Naive thymus-derived CD4-positive, alpha-beta T cell (primary cell): ENCODE results near the gene AGO1. TPM values are rescaled to one million over a fixed set of nuclear protein-coding genes. Genes with fewer than 3 reads are reported as not detected.

Experiments
- ATAC-seq: fragments of 150-1000 bp; cut with Tn5 transposase; 2 replicates; pipeline ENCODE4 v1.10.0; 2021; ENCODE audit warnings: mild to moderate bottlenecking, moderate library complexity
- CTCF ChIA-PET: fragments of 350-600 bp; sonication (Branson Sonifier 250); formaldehyde crosslinking; loops from one replicate; lab custom pipeline; 2021; ENCODE audit warnings: antibody characterized with exemption; lab: Charles Lee
- POLR2A ChIA-PET: fragments of 350-600 bp; sonication (Branson Sonifier 250); formaldehyde crosslinking; loops from one replicate; lab custom pipeline; 2021; ENCODE audit warnings: antibody characterized with exemption, inconsistent platforms; lab: Charles Lee
- DNase-seq, 9 donors: peaks; one replicate each; pipeline versions ENCODE4 v3.0.0 to v3.0.0-alpha.2; 2020 to 2022; ENCODE audit warnings: mixed read lengths in 1 of 9
- H3K27ac ChIP-seq: one replicate; pipeline ENCODE4 v1.7.0; 2013; ENCODE audit warnings: mild to moderate bottlenecking, low read depth, low read length, moderate library complexity
- H3K27me3 ChIP-seq, 2 donors: one replicate each; pipeline ENCODE4 v1.7.0; 2013; ENCODE audit warnings: low read length in 2 of 2, mild to moderate bottlenecking in 2 of 2, moderate library complexity in 2 of 2; ENCODE audit not compliant: control insufficient read depth in 2 of 2, insufficient read depth in 2 of 2
- H3K36me3 ChIP-seq, 3 experiments: 1 replicate in 2 of 3; 2 replicates in 1 of 3; pipeline ENCODE4 v1.7.0; 2013; ENCODE audit warnings: low read length in 3 of 3, mild to moderate bottlenecking in 3 of 3, moderate library complexity in 1 of 3; ENCODE audit not compliant: insufficient read depth in 3 of 3, control insufficient read depth in 2 of 3
- H3K4me1 ChIP-seq, 2 donors: one replicate each; pipeline ENCODE4 v1.7.0; 2013; ENCODE audit warnings: low read length in 2 of 2, mild to moderate bottlenecking in 2 of 2, moderate library complexity in 1 of 2; ENCODE audit not compliant: control insufficient read depth in 2 of 2, insufficient read depth in 2 of 2
- H3K4me3 ChIP-seq: 2 replicates; pipeline ENCODE4 v1.7.0; 2013; ENCODE audit warnings: mild to moderate bottlenecking, low read length
- H3K9me3 ChIP-seq, 3 experiments: 1 replicate in 2 of 3; 2 replicates in 1 of 3; pipeline ENCODE4 v1.7.0; 2013; ENCODE audit warnings: low read length in 3 of 3; ENCODE audit not compliant: control insufficient read depth in 2 of 3
- H3K27ac Mint-ChIP-seq, 9 donors: one replicate each; pipeline ENCODE4 v1.8.0; 2020 to 2022; ENCODE audit warnings: mixed read lengths in 9 of 9, mild to moderate bottlenecking in 8 of 9, moderate library complexity in 5 of 9, inconsistent platforms in 2 of 9
- H3K27me3 Mint-ChIP-seq, 5 donors: one replicate each; pipeline ENCODE4 v1.8.0; 2021 to 2022; ENCODE audit warnings: mixed read lengths in 5 of 5, mild to moderate bottlenecking in 1 of 5
- H3K36me3 Mint-ChIP-seq, 5 donors: one replicate each; pipeline ENCODE4 v1.8.0; 2020 to 2022; ENCODE audit warnings: mixed read lengths in 5 of 5, mild to moderate bottlenecking in 3 of 5, inconsistent platforms in 1 of 5
- H3K4me1 Mint-ChIP-seq, 7 donors: one replicate each; pipeline ENCODE4 v1.8.0; 2020 to 2022; ENCODE audit warnings: mixed read lengths in 7 of 7, mild to moderate bottlenecking in 3 of 7, inconsistent platforms in 1 of 7
- H3K4me3 Mint-ChIP-seq, 10 donors: one replicate each; pipeline ENCODE4 v1.8.0; 2020 to 2022; ENCODE audit warnings: mild to moderate bottlenecking in 10 of 10, mixed read lengths in 10 of 10, moderate library complexity in 6 of 10, inconsistent platforms in 2 of 10
- H3K9me3 Mint-ChIP-seq, 11 donors: one replicate each; pipeline ENCODE4 v1.8.0; 2020 to 2022; ENCODE audit warnings: mixed read lengths in 11 of 11, mild to moderate bottlenecking in 4 of 11, inconsistent platforms in 1 of 11, moderate library complexity in 1 of 11
- intact Hi-C, 2 donors: fragments of 100-400 bp; cut with micrococcal nuclease; formaldehyde crosslinking; loops; one replicate each; pipeline ENCODE4 v1.15.1; 2023
- polyA plus RNA-seq, 2 donors: library from polyadenylated mRNA; unstranded; fragments of 300-500 nt; fragmentation: Illumina TruSeq; gene quantifications; one replicate each; pipeline ENCODE4 v1.2.3, GENCODE V29; 2021
- total RNA-seq, 6 experiments: library from RNA in 5 of 6; stranded (reverse) in 5 of 6; gene quantifications; 1 replicate in 5 of 6; 2 replicates in 1 of 6; pipeline ENCODE4 v1.2.3 and lab custom pipeline; 2021 to 2026

AGO1 gene
- total and polyA plus RNA-seq, 7 experiments from 2014 or later, result 8.9 to 28.0 (median 26.8) TPM

GRCh38 chr1:35893051-35893879, 10.3 kb downstream of the AGO1 start:
- H3K36me3 ChIP-seq, result peaks cover 13 to 78% (median 25%) of the 10 kb centered on the region in 3 experiments

GRCh38 chr1:35894183-35894582, 11.2 kb downstream of the AGO1 start:
- Mint-ChIP-seq H3K36me3 (peaks cover 9 to 53% (median 22%) of the 10 kb centered on the region in 5 donors), H3K27ac (peak overlapping the region in 3 of 9 donors; percentile 5 to 70 (median 58)), H3K4me1 (peaks cover 0 to 6% (median 0%) of the 10 kb centered on the region in 7 donors), H3K9me3 (no peaks in the 10 kb centered on the region), H3K4me3 (no peak overlapping the region), H3K27me3 (no peaks in the 10 kb centered on the region)
- peaks cover 16 to 79% (median 25%) of the 10 kb centered on the region in 3 experiments for H3K36me3 ChIP-seq
- no peaks in the 10 kb centered on the region for H3K27me3 ChIP-seq
- no peaks in the 10 kb centered on the region for H3K9me3 ChIP-seq
- no peak overlapping the region for H3K27ac ChIP-seq
- CTCF ChIA-PET, result no interaction called here
- no peaks in the 10 kb centered on the region for H3K4me1 ChIP-seq
- H3K4me3 ChIP-seq, result no peak overlapping the region
- peak; percentile 94 for ATAC-seq
- POLR2A ChIA-PET, result no interaction called here
- intact Hi-C loops, result no loop called here
- DNase-seq, result no peak

More at GRCh38 chr1:35893051-35893879, 10.3 kb downstream of the AGO1 start:
- H3K27ac Mint-ChIP-seq, result no peak overlapping the region
- H3K27ac ChIP-seq, result no peak overlapping the region
- H3K9me3 ChIP-seq, result no peaks in the 10 kb centered on the region
- no peaks in the 10 kb centered on the region for H3K27me3 ChIP-seq
- H3K36me3 Mint-ChIP-seq, result peaks cover 9 to 53% (median 20%) of the 10 kb centered on the region in 5 donors
- POLR2A ChIA-PET, result no interaction called here
- H3K4me1 Mint-ChIP-seq, result peaks cover 0 to 11% (median 4%) of the 10 kb centered on the region in 7 donors
- no peak overlapping the region for H3K4me3 ChIP-seq
- H3K4me1 ChIP-seq, result no peaks in the 10 kb centered on the region
- H3K9me3 Mint-ChIP-seq, result no peaks in the 10 kb centered on the region
- H3K27me3 Mint-ChIP-seq, result no peaks in the 10 kb centered on the region
- CTCF ChIA-PET, result interaction anchor here (0.7 kb wide), 1 partner anchor 18 kb away, joined by 3 read pairs; no protein-coding TSS in a partner anchor
- ATAC-seq, result no peak
- no peak overlapping the region for H3K4me3 Mint-ChIP-seq
- DNase-seq, result no peak
- intact Hi-C loops, result no loop called here

- no peaks in the 10 kb centered on the region for H3K27me3 Mint-ChIP-seq
- H3K4me1 Mint-ChIP-seq, result peaks cover 0 to 6% (median 0%) of the 10 kb centered on the region in 7 donors
- ATAC-seq, result peak; percentile 45
- Histone ChIP-seq H3K27me3 (no peaks in the 10 kb centered on the region), H3K4me1 (no peaks in the 10 kb centered on the region), H3K36me3 (peaks cover 18 to 83% (median 25%) of the 10 kb centered on the region in 3 experiments), H3K4me3 (no peak overlapping the region), H3K9me3 (no peaks in the 10 kb centered on the region), H3K27ac (no peak overlapping the region)
- intact Hi-C loops, result no loop called here
- no peak for DNase-seq
- ChIA-PET POLR2A (no interaction called here), CTCF (no interaction called here)
- H3K27ac Mint-ChIP-seq, result peak overlapping the region in 3 of 9 donors; percentile 9 to 70 (median 58)
- peaks cover 9 to 55% (median 22%) of the 10 kb centered on the region in 5 donors for H3K36me3 Mint-ChIP-seq
- no peak overlapping the region for H3K4me3 Mint-ChIP-seq
- H3K9me3 Mint-ChIP-seq, result no peaks in the 10 kb centered on the region
These were observed 11.6 kb downstream of the AGO1 start for GRCh38 chr1:35894656-35895055.

- no peaks in the 10 kb centered on the region for H3K9me3 Mint-ChIP-seq
- no peaks in the 10 kb centered on the region for H3K9me3 ChIP-seq
- H3K4me3 ChIP-seq, result no peak overlapping the region
- H3K36me3 ChIP-seq, result peaks cover 7 to 62% (median 10%) of the 10 kb centered on the region in 3 experiments
- no peaks in the 10 kb centered on the region for H3K4me1 Mint-ChIP-seq
- H3K36me3 Mint-ChIP-seq, result peaks cover 11 to 50% (median 23%) of the 10 kb centered on the region in 5 donors
- CTCF ChIA-PET, result interaction anchor here (0.9 kb wide), 1 partner anchor 18 kb away, joined by 4 read pairs; no protein-coding TSS in a partner anchor
- H3K27me3 Mint-ChIP-seq, result no peaks in the 10 kb centered on the region
- intact Hi-C loops, result no loop called here
- no peaks in the 10 kb centered on the region for H3K27me3 ChIP-seq
- no peaks in the 10 kb centered on the region for H3K4me1 ChIP-seq
- H3K4me3 Mint-ChIP-seq, result no peak overlapping the region
- no peak overlapping the region for H3K27ac ChIP-seq
- POLR2A ChIA-PET, result interaction anchor here (1.3 kb wide), 1 partner anchor 16 kb away, joined by 4 read pairs; no protein-coding TSS in a partner anchor
- no peak for ATAC-seq
- DNase-seq, result no peak
- H3K27ac Mint-ChIP-seq, result peak overlapping the region in 2 of 9 donors; percentile 38 to 51
These were observed 16.9 kb downstream of the AGO1 start for GRCh38 chr1:35899941-35900340.

- ChIA-PET POLR2A (interaction anchor here (0.8 kb wide), 2 partner anchors 19 to 781 kb away, joined by 3 to 4 read pairs; no protein-coding TSS in a partner anchor), CTCF (no interaction called here)
- no peak overlapping the region for H3K27ac ChIP-seq
- no peaks in the 10 kb centered on the region for H3K4me1 Mint-ChIP-seq
- no peaks in the 10 kb centered on the region for H3K27me3 ChIP-seq
- H3K4me3 Mint-ChIP-seq, result no peak overlapping the region
- H3K9me3 ChIP-seq, result no peaks in the 10 kb centered on the region
- H3K4me1 ChIP-seq, result no peaks in the 10 kb centered on the region
- no peak overlapping the region for H3K4me3 ChIP-seq
- DNase-seq (no peak), ATAC-seq (no peak)
- H3K9me3 Mint-ChIP-seq, result no peaks in the 10 kb centered on the region
- intact Hi-C loops, result no loop called here
- H3K36me3 Mint-ChIP-seq, result peaks cover 11 to 44% (median 21%) of the 10 kb centered on the region in 5 donors
- peaks cover 5 to 55% (median 7%) of the 10 kb centered on the region in 3 experiments for H3K36me3 ChIP-seq
- no peak overlapping the region for H3K27ac Mint-ChIP-seq
- no peaks in the 10 kb centered on the region for H3K27me3 Mint-ChIP-seq
These were observed 18.2 kb downstream of the AGO1 start for GRCh38 chr1:35901235-35901634.

GRCh38 chr1:35902671-35903070, 19.7 kb downstream of the AGO1 start:
- H3K36me3 Mint-ChIP-seq, result peaks cover 12 to 49% (median 21%) of the 10 kb centered on the region in 5 donors
- CTCF ChIA-PET, result interaction anchor here (0.6 kb wide), 1 partner anchor 1238 kb away, joined by 3 read pairs; no protein-coding TSS in a partner anchor

More at GRCh38 chr1:35902671-35903070, 19.7 kb downstream of the AGO1 start:
- Mint-ChIP-seq H3K27ac (no peak overlapping the region), H3K4me3 (no peak overlapping the region), H3K4me1 (no peaks in the 10 kb centered on the region), H3K27me3 (no peaks in the 10 kb centered on the region), H3K9me3 (no peaks in the 10 kb centered on the region)
- H3K27me3 ChIP-seq, result no peaks in the 10 kb centered on the region
- H3K36me3 ChIP-seq, result peaks cover 7 to 55% (median 11%) of the 10 kb centered on the region in 3 experiments
- H3K4me1 ChIP-seq, result no peaks in the 10 kb centered on the region
- intact Hi-C loops, result no loop called here
- no peak overlapping the region for H3K4me3 ChIP-seq
- DNase-seq (no peak), ATAC-seq (no peak)
- H3K27ac ChIP-seq, result no peak overlapping the region
- POLR2A ChIA-PET, result no interaction called here
- H3K9me3 ChIP-seq, result no peaks in the 10 kb centered on the region
